SK-N-SH treated with all-trans-retinoic acid at 6 μM for 48 hours (cell line): Measurements from ENCODE around the gene CWH43.

Source experiments
- ATAC-seq: fragments of 200-7000 bp; cut with Tn5 transposase; 3 replicates; pipeline ENCODE4 v1.9.1; 2020; ENCODE audit warnings: mild to moderate bottlenecking, moderate library complexity
- ARNTL ChIP-seq: fragments of 450-650 bp; formaldehyde crosslinking; IDR thresholded peaks from 2 replicates; pipeline ENCODE4 v1.5.0; 2020; ENCODE audit warnings: low read depth, mild to moderate bottlenecking, moderate library complexity, borderline replicate concordance
- BACH2 ChIP-seq: fragments of 250-450 bp; sonication (Bioruptor Pico); IDR thresholded peaks from 2 replicates; pipeline ENCODE4 v1.9.0; 2021; ENCODE audit warnings: mild to moderate bottlenecking, borderline replicate concordance
- CSDC2 ChIP-seq: fragments of 250-450 bp; sonication (Bioruptor Pico); IDR thresholded peaks from 2 replicates; pipeline ENCODE4 v1.5.0; 2020; ENCODE audit warnings: mild to moderate bottlenecking, moderate library complexity
- ESRRG ChIP-seq: fragments of 250-450 bp; sonication (Bioruptor Pico); IDR thresholded peaks from 2 replicates; pipeline ENCODE4 v1.6.1; 2021; ENCODE audit warnings: mild to moderate bottlenecking
- GLIS3 ChIP-seq: fragments of 250-450 bp; sonication (Bioruptor Pico); IDR thresholded peaks from 2 replicates; pipeline ENCODE4 v1.5.0; 2020; ENCODE audit warnings: mild to moderate bottlenecking, moderate library complexity
- ISL1 ChIP-seq: fragments of 250-450 bp; sonication (Bioruptor Pico); IDR thresholded peaks from 2 replicates; pipeline ENCODE4 v2.1.2; 2022; ENCODE audit warnings: mild to moderate bottlenecking, moderate library complexity
- OSR1 ChIP-seq: fragments of 250-450 bp; sonication (Bioruptor Pico); IDR thresholded peaks from 2 replicates; pipeline ENCODE4 v1.8.0; 2022; ENCODE audit warnings: moderate library complexity, mild to moderate bottlenecking, inconsistent platforms
- PPARA ChIP-seq: fragments of 250-450 bp; sonication (Bioruptor Pico); IDR thresholded peaks from 2 replicates; pipeline ENCODE4 v1.5.0; 2020; ENCODE audit warnings: mild to moderate bottlenecking, borderline replicate concordance
- RARB ChIP-seq: fragments of 250-450 bp; sonication (Bioruptor Pico); IDR thresholded peaks from 2 replicates; pipeline ENCODE4 v1.8.0; 2021; ENCODE audit warnings: mild to moderate bottlenecking, moderate library complexity
- SNAI2 ChIP-seq: fragments of 250-450 bp; sonication (Bioruptor Pico); IDR thresholded peaks from 2 replicates; pipeline ENCODE4 v1.5.0; 2020; ENCODE audit warnings: mild to moderate bottlenecking, moderate library complexity
- TCF4 ChIP-seq: fragments of 250-450 bp; sonication (Bioruptor Pico); IDR thresholded peaks from 2 replicates; pipeline ENCODE4 v1.8.0; 2021; ENCODE audit warnings: mild to moderate bottlenecking, moderate library complexity, borderline replicate concordance
- TOX ChIP-seq: fragments of 250-450 bp; sonication (Bioruptor Pico); IDR thresholded peaks from 2 replicates; pipeline ENCODE4 v1.8.0; 2021; ENCODE audit warnings: mild to moderate bottlenecking, moderate library complexity, borderline replicate concordance
- ZC3H10 ChIP-seq: fragments of 250-450 bp; sonication (Bioruptor Pico); IDR thresholded peaks from 2 replicates; pipeline ENCODE4 v1.5.1; 2021; ENCODE audit warnings: mild to moderate bottlenecking, moderate library complexity
- ZFP3 ChIP-seq: fragments of 250-450 bp; sonication (Bioruptor Pico); IDR thresholded peaks from 2 replicates; pipeline ENCODE4 v1.5.0; 2020; ENCODE audit warnings: mild to moderate bottlenecking, moderate library complexity
- ZFP30 ChIP-seq: fragments of 450-650 bp; formaldehyde crosslinking; IDR thresholded peaks from 2 replicates; pipeline ENCODE4 v1.5.0; 2022; ENCODE audit warnings: mild to moderate bottlenecking, moderate library complexity
- ZNF565 ChIP-seq: fragments of 450-650 bp; formaldehyde crosslinking; conservative IDR thresholded peaks from 2 replicates; pipeline ENCODE4 v1.5.0; 2020; ENCODE audit warnings: low read depth, mild to moderate bottlenecking, moderate library complexity
- ZNF70 ChIP-seq: fragments of 450-650 bp; formaldehyde crosslinking; IDR thresholded peaks from 2 replicates; pipeline ENCODE4 v1.5.0; 2020; ENCODE audit warnings: mild to moderate bottlenecking, moderate library complexity
- ZNF8 ChIP-seq: fragments of 450-650 bp; formaldehyde crosslinking; IDR thresholded peaks from 2 replicates; pipeline ENCODE4 v1.5.0; 2020; ENCODE audit warnings: mild to moderate bottlenecking, moderate library complexity
- TF ChIP-seq, protein P1 (sequence below): fragments of 250-450 bp; sonication (Bioruptor Pico); IDR thresholded peaks from 2 replicates; pipeline ENCODE4 v1.5.1; 2020; ENCODE audit warnings: low read depth, mild to moderate bottlenecking, moderate library complexity
- TF ChIP-seq, protein P2 (sequence below): fragments of 250-450 bp; sonication (Bioruptor Pico); IDR thresholded peaks from 2 replicates; pipeline ENCODE4 v1.8.0; 2020; ENCODE audit warnings: mild to moderate bottlenecking, moderate library complexity, borderline replicate concordance
- TF ChIP-seq, protein P3 (sequence below): fragments of 250-450 bp; sonication (Bioruptor Pico); IDR thresholded peaks from 2 replicates; pipeline ENCODE4 v1.5.1; 2021; ENCODE audit warnings: mild to moderate bottlenecking, moderate library complexity
- TF ChIP-seq, protein P4 (sequence below): fragments of 250-450 bp; sonication (Bioruptor Pico); IDR thresholded peaks from 2 replicates; pipeline ENCODE4 v1.5.0; 2020; ENCODE audit warnings: mild to moderate bottlenecking, moderate library complexity
- TF ChIP-seq, protein P5 (sequence below): fragments of 250-450 bp; sonication (Bioruptor Pico); IDR thresholded peaks from 2 replicates; pipeline ENCODE4 v1.8.0; 2021; ENCODE audit warnings: low read depth, mild to moderate bottlenecking, moderate library complexity, borderline replicate concordance

The CWH43 gene

DNA sequence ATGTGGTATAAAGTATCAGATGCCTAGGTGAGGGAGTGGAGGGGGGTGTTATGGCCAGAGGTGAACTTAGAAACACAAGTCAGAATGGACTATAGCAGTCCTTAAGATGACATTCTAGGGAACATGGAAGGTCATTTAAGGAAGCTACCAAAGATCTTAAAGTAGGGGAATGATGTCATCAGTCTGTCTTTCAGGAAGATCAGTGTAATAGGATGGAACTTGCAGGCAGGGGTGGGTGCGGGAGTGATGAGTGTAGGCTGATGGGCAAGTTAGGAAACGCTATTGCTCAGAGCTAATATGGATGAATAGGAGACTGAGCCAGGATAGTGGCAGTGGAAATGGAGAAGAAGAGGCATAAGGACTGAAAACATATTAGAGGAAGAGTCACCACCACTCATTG, 27.5 kb upstream of the CWH43 start:
- TF ChIP-seq ISL1 (CRISPR knock-in tag) (no peak), ZNF565 (CRISPR knock-in tag) (no peak), ESRRG (CRISPR knock-in tag) (no peak)
- no peak for ATAC-seq

DNA sequence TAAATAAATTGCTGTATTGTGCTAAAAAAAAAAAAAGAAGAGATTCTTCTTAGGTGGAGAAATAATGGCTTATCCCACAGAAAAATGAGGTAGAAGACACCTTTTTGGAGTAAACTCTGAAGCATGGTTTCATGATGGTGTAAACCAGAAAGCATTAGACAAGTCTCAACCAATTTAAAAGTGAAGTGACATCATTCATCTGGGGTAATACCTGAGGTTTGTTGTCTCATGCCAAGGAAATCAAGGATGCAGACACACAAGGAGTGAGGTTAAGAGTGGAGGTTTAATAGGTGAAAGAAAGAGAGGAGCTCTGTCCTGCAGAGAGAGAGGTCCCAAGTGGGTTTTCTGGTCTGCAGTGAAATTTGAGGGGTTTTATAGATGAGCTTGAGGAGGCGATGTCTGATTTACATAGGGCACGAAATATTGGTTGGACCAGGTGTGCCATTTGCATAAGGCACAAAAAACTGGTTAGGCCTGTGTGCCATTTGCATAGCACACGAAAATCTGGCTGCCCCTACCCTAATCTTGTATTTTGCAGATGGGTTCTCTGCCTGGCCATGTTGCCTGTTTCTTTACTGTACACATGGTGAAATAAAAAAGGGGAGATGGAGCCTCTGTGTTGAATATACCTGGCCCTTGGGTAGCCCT, 25.0 kb upstream of the CWH43 start:
- ATAC-seq: no peak
- TF ChIP-seq ZC3H10 (CRISPR knock-in tag) (no peak), ESRRG (CRISPR knock-in tag) (no peak), ZNF8 (CRISPR knock-in tag) (no peak), PPARA (CRISPR knock-in tag) (no peak), ZNF565 (CRISPR knock-in tag) (no peak), BACH2 (no peak), RARB (CRISPR knock-in tag) (no peak), TCF4 (CRISPR knock-in tag) (no peak), ARNTL (CRISPR knock-in tag) (no peak), GLIS3 (CRISPR knock-in tag) (no peak), SNAI2 (CRISPR knock-in tag) (no peak), TOX (CRISPR knock-in tag) (no peak)
- TF ChIP-seq, protein P1, sequence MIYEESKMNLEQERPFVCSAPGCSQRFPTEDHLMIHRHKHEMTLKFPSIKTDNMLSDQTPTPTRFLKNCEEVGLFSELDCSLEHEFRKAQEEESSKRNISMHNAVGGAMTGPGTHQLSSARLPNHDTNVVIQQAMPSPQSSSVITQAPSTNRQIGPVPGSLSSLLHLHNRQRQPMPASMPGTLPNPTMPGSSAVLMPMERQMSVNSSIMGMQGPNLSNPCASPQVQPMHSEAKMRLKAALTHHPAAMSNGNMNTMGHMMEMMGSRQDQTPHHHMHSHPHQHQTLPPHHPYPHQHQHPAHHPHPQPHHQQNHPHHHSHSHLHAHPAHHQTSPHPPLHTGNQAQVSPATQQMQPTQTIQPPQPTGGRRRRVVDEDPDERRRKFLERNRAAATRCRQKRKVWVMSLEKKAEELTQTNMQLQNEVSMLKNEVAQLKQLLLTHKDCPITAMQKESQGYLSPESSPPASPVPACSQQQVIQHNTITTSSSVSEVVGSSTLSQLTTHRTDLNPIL (CRISPR knock-in tag): no peak
- TF ChIP-seq, protein P2, sequence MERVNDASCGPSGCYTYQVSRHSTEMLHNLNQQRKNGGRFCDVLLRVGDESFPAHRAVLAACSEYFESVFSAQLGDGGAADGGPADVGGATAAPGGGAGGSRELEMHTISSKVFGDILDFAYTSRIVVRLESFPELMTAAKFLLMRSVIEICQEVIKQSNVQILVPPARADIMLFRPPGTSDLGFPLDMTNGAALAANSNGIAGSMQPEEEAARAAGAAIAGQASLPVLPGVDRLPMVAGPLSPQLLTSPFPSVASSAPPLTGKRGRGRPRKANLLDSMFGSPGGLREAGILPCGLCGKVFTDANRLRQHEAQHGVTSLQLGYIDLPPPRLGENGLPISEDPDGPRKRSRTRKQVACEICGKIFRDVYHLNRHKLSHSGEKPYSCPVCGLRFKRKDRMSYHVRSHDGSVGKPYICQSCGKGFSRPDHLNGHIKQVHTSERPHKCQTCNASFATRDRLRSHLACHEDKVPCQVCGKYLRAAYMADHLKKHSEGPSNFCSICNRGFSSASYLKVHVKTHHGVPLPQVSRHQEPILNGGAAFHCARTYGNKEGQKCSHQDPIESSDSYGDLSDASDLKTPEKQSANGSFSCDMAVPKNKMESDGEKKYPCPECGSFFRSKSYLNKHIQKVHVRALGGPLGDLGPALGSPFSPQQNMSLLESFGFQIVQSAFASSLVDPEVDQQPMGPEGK (CRISPR knock-in tag): no peak
- TF ChIP-seq, protein P3, sequence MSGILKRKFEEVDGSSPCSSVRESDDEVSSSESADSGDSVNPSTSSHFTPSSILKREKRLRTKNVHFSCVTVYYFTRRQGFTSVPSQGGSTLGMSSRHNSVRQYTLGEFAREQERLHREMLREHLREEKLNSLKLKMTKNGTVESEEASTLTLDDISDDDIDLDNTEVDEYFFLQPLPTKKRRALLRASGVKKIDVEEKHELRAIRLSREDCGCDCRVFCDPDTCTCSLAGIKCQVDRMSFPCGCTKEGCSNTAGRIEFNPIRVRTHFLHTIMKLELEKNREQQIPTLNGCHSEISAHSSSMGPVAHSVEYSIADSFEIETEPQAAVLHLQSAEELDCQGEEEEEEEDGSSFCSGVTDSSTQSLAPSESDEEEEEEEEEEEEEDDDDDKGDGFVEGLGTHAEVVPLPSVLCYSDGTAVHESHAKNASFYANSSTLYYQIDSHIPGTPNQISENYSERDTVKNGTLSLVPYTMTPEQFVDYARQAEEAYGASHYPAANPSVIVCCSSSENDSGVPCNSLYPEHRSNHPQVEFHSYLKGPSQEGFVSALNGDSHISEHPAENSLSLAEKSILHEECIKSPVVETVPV (CRISPR knock-in tag): no peak

DNA sequence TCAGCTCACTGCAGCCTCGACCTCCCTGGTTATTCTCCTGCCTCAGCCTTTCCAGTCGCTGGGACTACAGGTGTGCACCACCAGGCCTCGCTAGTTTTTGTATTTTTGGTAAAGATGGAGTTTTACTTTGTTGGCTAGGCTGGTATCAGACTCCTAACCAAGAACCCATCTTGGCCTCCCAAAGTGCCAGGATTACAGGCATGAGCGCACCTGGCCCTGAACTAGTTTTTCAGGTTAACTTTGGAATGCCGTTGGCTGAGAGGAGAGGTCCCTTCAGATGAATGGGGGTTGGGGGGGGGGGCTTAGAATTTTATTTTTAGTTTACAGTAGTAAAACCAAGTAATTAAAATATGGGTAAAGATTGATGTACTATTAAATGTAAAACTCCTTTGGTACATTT, 23.4 kb upstream of the CWH43 start:
- TF ChIP-seq ZNF70 (CRISPR knock-in tag): no peak
- TF ChIP-seq ZFP3 (CRISPR knock-in tag): no peak
- TF ChIP-seq, protein P1 (CRISPR knock-in tag): no peak
- no peak for TF ChIP-seq OSR1 (CRISPR knock-in tag)
- no peak for TF ChIP-seq TOX (CRISPR knock-in tag)
- TF ChIP-seq RARB (CRISPR knock-in tag): no peak
- TF ChIP-seq ISL1 (CRISPR knock-in tag): no peak
- no peak for TF ChIP-seq TCF4 (CRISPR knock-in tag)
- TF ChIP-seq ZNF8 (CRISPR knock-in tag): no peak
- no peak for TF ChIP-seq CSDC2 (CRISPR knock-in tag)
- TF ChIP-seq, protein P4, sequence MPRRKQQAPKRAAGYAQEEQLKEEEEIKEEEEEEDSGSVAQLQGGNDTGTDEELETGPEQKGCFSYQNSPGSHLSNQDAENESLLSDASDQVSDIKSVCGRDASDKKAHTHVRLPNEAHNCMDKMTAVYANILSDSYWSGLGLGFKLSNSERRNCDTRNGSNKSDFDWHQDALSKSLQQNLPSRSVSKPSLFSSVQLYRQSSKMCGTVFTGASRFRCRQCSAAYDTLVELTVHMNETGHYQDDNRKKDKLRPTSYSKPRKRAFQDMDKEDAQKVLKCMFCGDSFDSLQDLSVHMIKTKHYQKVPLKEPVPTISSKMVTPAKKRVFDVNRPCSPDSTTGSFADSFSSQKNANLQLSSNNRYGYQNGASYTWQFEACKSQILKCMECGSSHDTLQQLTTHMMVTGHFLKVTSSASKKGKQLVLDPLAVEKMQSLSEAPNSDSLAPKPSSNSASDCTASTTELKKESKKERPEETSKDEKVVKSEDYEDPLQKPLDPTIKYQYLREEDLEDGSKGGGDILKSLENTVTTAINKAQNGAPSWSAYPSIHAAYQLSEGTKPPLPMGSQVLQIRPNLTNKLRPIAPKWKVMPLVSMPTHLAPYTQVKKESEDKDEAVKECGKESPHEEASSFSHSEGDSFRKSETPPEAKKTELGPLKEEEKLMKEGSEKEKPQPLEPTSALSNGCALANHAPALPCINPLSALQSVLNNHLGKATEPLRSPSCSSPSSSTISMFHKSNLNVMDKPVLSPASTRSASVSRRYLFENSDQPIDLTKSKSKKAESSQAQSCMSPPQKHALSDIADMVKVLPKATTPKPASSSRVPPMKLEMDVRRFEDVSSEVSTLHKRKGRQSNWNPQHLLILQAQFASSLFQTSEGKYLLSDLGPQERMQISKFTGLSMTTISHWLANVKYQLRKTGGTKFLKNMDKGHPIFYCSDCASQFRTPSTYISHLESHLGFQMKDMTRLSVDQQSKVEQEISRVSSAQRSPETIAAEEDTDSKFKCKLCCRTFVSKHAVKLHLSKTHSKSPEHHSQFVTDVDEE: no peak
- no peak for TF ChIP-seq BACH2
- TF ChIP-seq, protein P5, sequence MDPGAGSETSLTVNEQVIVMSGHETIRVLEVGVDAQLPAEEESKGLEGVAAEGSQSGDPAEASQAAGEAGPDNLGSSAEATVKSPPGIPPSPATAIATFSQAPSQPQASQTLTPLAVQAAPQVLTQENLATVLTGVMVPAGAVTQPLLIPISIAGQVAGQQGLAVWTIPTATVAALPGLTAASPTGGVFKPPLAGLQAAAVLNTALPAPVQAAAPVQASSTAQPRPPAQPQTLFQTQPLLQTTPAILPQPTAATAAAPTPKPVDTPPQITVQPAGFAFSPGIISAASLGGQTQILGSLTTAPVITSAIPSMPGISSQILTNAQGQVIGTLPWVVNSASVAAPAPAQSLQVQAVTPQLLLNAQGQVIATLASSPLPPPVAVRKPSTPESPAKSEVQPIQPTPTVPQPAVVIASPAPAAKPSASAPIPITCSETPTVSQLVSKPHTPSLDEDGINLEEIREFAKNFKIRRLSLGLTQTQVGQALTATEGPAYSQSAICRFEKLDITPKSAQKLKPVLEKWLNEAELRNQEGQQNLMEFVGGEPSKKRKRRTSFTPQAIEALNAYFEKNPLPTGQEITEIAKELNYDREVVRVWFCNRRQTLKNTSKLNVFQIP (CRISPR knock-in tag): no peak
- TF ChIP-seq PPARA (CRISPR knock-in tag): no peak
- no peak for TF ChIP-seq ZFP30 (CRISPR knock-in tag)
- TF ChIP-seq, protein P2 (CRISPR knock-in tag): no peak
- no peak for TF ChIP-seq ZNF565 (CRISPR knock-in tag)
- no peak for ATAC-seq
